HEK293T (cell line): Measurements from ENCODE around the gene RAB6A.

ENCODE experiments used
- CTCF ChIA-PET: fragments of 350-600 bp; formaldehyde crosslinking; extraction: SDS; loops from one replicate; lab custom pipeline; 2021; ENCODE audit warnings: antibody characterized with exemption, inconsistent platforms; lab: Yijun Ruan, JAX
- POLR2A ChIA-PET: fragments of 350-600 bp; formaldehyde crosslinking; extraction: SDS; loops from one replicate; lab custom pipeline; 2020; ENCODE audit warnings: antibody characterized with exemption, inconsistent platforms; lab: Yijun Ruan, JAX
- DNase-seq: peaks from one replicate; pipeline ENCODE4 v3.0.0; 2012; ENCODE audit warnings: mixed read lengths; ENCODE audit errors: extremely low spot score
- ARNT ChIP-seq: fragments of 450-650 bp; IDR thresholded peaks from 2 replicates; pipeline ENCODE4 v1.6.1; 2017; ENCODE audit warnings: mild to moderate bottlenecking
- BHLHE40 ChIP-seq: fragments of 450-650 bp; IDR thresholded peaks from 2 replicates; pipeline ENCODE4 v1.6.1; 2016; ENCODE audit warnings: mild to moderate bottlenecking, moderate library complexity, borderline replicate concordance
- CTBP1 ChIP-seq: fragments of 450-650 bp; IDR thresholded peaks from 2 replicates; pipeline ENCODE4 v1.6.1; 2016; ENCODE audit warnings: borderline replicate concordance
- ELF4 ChIP-seq: fragments of 450-650 bp; IDR thresholded peaks from 2 replicates; pipeline ENCODE4 v1.6.1; 2017; ENCODE audit warnings: antibody characterized with exemption
- FOXA1 ChIP-seq: fragments of 450-650 bp; IDR thresholded peaks from 2 replicates; pipeline ENCODE4 v1.6.1; 2016; ENCODE audit warnings: mild to moderate bottlenecking
- FOXK2 ChIP-seq: fragments of 450-650 bp; IDR thresholded peaks from 2 replicates; pipeline ENCODE4 v1.6.1; 2016; ENCODE audit warnings: mild to moderate bottlenecking
- FOXM1 ChIP-seq: fragments of 450-650 bp; IDR thresholded peaks from 2 replicates; pipeline ENCODE4 v1.6.1; 2017; ENCODE audit warnings: mild to moderate bottlenecking, borderline replicate concordance
- HDGF ChIP-seq: fragments of 450-650 bp; IDR thresholded peaks from 2 replicates; pipeline ENCODE4 v1.6.1; 2017; ENCODE audit warnings: antibody characterized with exemption, borderline replicate concordance
- L3MBTL2 ChIP-seq: fragments of 450-650 bp; conservative IDR thresholded peaks from 2 replicates; pipeline ENCODE4 v1.6.1; 2016; ENCODE audit warnings: mild to moderate bottlenecking
- LEF1 ChIP-seq: fragments of 450-650 bp; IDR thresholded peaks from 2 replicates; pipeline ENCODE4 v1.6.1; 2017; ENCODE audit warnings: mild to moderate bottlenecking, borderline replicate concordance
- NFRKB ChIP-seq: fragments of 450-650 bp; IDR thresholded peaks from 2 replicates; pipeline ENCODE4 v1.6.1; 2016; ENCODE audit warnings: mild to moderate bottlenecking, moderate library complexity
- PKNOX1 ChIP-seq: fragments of 450-650 bp; IDR thresholded peaks from 2 replicates; pipeline ENCODE4 v1.6.1; 2016
- SP1 ChIP-seq: fragments of 450-650 bp; IDR thresholded peaks from 2 replicates; pipeline ENCODE4 v1.6.1; 2017
- SUZ12 ChIP-seq: fragments of 450-650 bp; IDR thresholded peaks from 2 replicates; pipeline ENCODE4 v1.6.1; 2016; ENCODE audit warnings: mild to moderate bottlenecking
- TARDBP ChIP-seq: fragments of 450-650 bp; IDR thresholded peaks from 2 replicates; pipeline ENCODE4 v1.6.1; 2016
- ZNF384 ChIP-seq: fragments of 450-650 bp; IDR thresholded peaks from 2 replicates; pipeline ENCODE4 v1.6.1; 2016

The RAB6A gene

GRCh38 chr11:73760679-73761402 lies at the start of gene RAB6A:
RAB6A (minus strand) TSS chr11:73761074; CDS start chr11:73760635, 439 bp downstream.
- ChIA-PET POLR2A (interaction anchor here (0.6 to 11.1 kb wide), 10 partner anchors 9 to 135 kb away, joined by 3 to 154 read pairs (median 4); partner anchors contain the start of genes COA4, MRPL48 and PAAF1), CTCF (interaction anchor here (1.4 kb wide), 2 partner anchors 11 to 170 kb away, joined by 3 read pairs; no protein-coding TSS in a partner anchor)
- TF ChIP-seq HDGF (0 out of 2 replicates have a peak, but pooled peaks have one; percentile 36), FOXA1 (no peak), CTBP1 (no peak), TARDBP (peak; percentile 92), FOXM1 (no peak), L3MBTL2 (no peak), NFRKB (no peak), BHLHE40 (no peak), SP1 (no peak), LEF1 (peak; percentile 52; the same call in 1 of the 2 replicates), ELF4 (no peak), PKNOX1 (peak; percentile 45), SUZ12 (no peak), FOXK2 (no peak), ZNF384 (no peak), ARNT (peak; percentile 77)
- DNase-seq, result peak; percentile 96

GRCh38 chr11:73810637-73811036 lies 49.8 kb upstream of the RAB6A start:
- POLR2A ChIA-PET, result no interaction called here
- CTCF ChIA-PET, result no interaction called here
- DNase-seq, result no peak
- TF ChIP-seq ZNF384 (no peak), ARNT (no peak), L3MBTL2 (no peak), SUZ12 (no peak), ELF4 (no peak), LEF1 (no peak), TARDBP (no peak), NFRKB (no peak), SP1 (no peak), CTBP1 (no peak), HDGF (no peak), FOXA1 (no peak)

- POLR2A ChIA-PET, result interaction anchor here (1.0 kb wide), 1 partner anchor 20 kb away, joined by 3 read pairs; no protein-coding TSS in a partner anchor
- CTCF ChIA-PET, result no interaction called here
- no peak for DNase-seq
- TF ChIP-seq NFRKB (no peak), FOXA1 (no peak), FOXK2 (no peak), FOXM1 (no peak), ELF4 (no peak), L3MBTL2 (no peak), LEF1 (no peak), SUZ12 (no peak), ARNT (no peak), SP1 (no peak), CTBP1 (no peak), TARDBP (no peak), ZNF384 (no peak), HDGF (no peak), PKNOX1 (no peak), BHLHE40 (no peak)
These were observed 47.2 kb upstream of the RAB6A start for GRCh38 chr11:73808052-73808451.

- ChIA-PET POLR2A (no interaction called here), CTCF (interaction anchor here (0.6 kb wide), 1 partner anchor 174 kb away, joined by 4 read pairs; no protein-coding TSS in a partner anchor)
- TF ChIP-seq LEF1, result no peak
- TF ChIP-seq FOXM1, result no peak
- no peak for TF ChIP-seq FOXK2
- TF ChIP-seq FOXA1, result no peak
- no peak for TF ChIP-seq SUZ12
- no peak for TF ChIP-seq PKNOX1
- no peak for TF ChIP-seq SP1
- no peak for TF ChIP-seq TARDBP
- TF ChIP-seq ARNT, result no peak
- no peak for TF ChIP-seq L3MBTL2
- no peak for DNase-seq
These were observed 43.8 kb upstream of the RAB6A start for GRCh38 chr11:73804712-73805111.

- POLR2A ChIA-PET, result interaction anchor here (3.7 kb wide), 1 partner anchor 13 kb away, joined by 13 read pairs; the partner anchor contains the start of gene MRPL48
These were observed 40.3 kb upstream of the RAB6A start for GRCh38 chr11:73801136-73801535.

More at GRCh38 chr11:73801136-73801535, 40.3 kb upstream of the RAB6A start:
- TF ChIP-seq PKNOX1 (no peak), FOXA1 (no peak), SP1 (no peak), ELF4 (no peak), LEF1 (no peak), TARDBP (no peak)
- no peak for DNase-seq
- CTCF ChIA-PET, result interaction anchor here (0.7 kb wide), 1 partner anchor 1256 kb away, joined by 3 read pairs; no protein-coding TSS in a partner anchor
